GM23338 (cell line): Measurements from ENCODE around the gene CCS.

Experiments used
- CREB1 ChIP-seq: fragments of 250-450 bp; sonication (Bioruptor Pico); IDR thresholded peaks from 2 replicates; pipeline ENCODE4 v1.5.0; 2020; ENCODE audit warnings: low read depth, mild to moderate bottlenecking, moderate library complexity
- CTCF ChIP-seq, 2 experiments: fragments of 200-600 bp in 1 of 2; sonication (generic) in 1 of 2; conservative IDR thresholded peaks; 2 replicates each; pipeline versions ENCODE4 v1.5.1 to v1.6.1; 2016 to 2017; ENCODE audit warnings: antibody characterized with exemption in 2 of 2, low read depth in 2 of 2, mild to moderate bottlenecking in 2 of 2, moderate library complexity in 1 of 2
- ETS1 ChIP-seq: IDR thresholded peaks from 2 replicates; pipeline ENCODE4 v1.6.1; 2016; ENCODE audit warnings: antibody characterized with exemption
- EZH2 ChIP-seq: fragments of 200-600 bp; sonication (generic); IDR thresholded peaks from one replicate; pipeline ENCODE4 v1.8.0; 2017; ENCODE audit warnings: antibody characterized with exemption, mild to moderate bottlenecking, low read depth; ENCODE audit not compliant: unreplicated experiment
- EZH2phosphoT487 ChIP-seq: fragments of 200-600 bp; sonication (generic); IDR thresholded peaks from one replicate; pipeline ENCODE4 v1.8.1; 2018; ENCODE audit warnings: antibody characterized with exemption; ENCODE audit not compliant: unreplicated experiment
- JUNB ChIP-seq: IDR thresholded peaks from one replicate; pipeline ENCODE4 v1.6.1; 2016; ENCODE audit warnings: antibody characterized with exemption; ENCODE audit not compliant: unreplicated experiment
- NANOG ChIP-seq: IDR thresholded peaks from 2 replicates; pipeline ENCODE4 v1.6.1; 2016; ENCODE audit warnings: antibody characterized with exemption, borderline replicate concordance
- POLR2AphosphoS5 ChIP-seq: IDR thresholded peaks from 2 replicates; pipeline ENCODE4 v1.6.1; 2016; ENCODE audit warnings: antibody characterized with exemption, low read depth
- REST ChIP-seq: IDR thresholded peaks from one replicate; pipeline ENCODE4 v1.6.1; 2018; ENCODE audit warnings: antibody characterized with exemption; ENCODE audit not compliant: unreplicated experiment
- STAT1 ChIP-seq: IDR thresholded peaks from one replicate; pipeline ENCODE4 v1.6.1; 2016; ENCODE audit warnings: antibody characterized with exemption; ENCODE audit not compliant: unreplicated experiment
- ZNF114 ChIP-seq: fragments of 250-450 bp; sonication (Bioruptor Pico); IDR thresholded peaks from 2 replicates; pipeline ENCODE4 v1.5.0; 2020; ENCODE audit warnings: mild to moderate bottlenecking, moderate library complexity
- ZNF331 ChIP-seq: fragments of 250-450 bp; sonication (Bioruptor Pico); IDR thresholded peaks from 2 replicates; pipeline ENCODE4 v1.5.0; 2020; ENCODE audit warnings: low read depth, mild to moderate bottlenecking, moderate library complexity

GRCh38 chr11:66562275-66562674 is 30.7 kb upstream of the CCS start:
- TF ChIP-seq CTCF (conservative IDR thresholded peaks at IDR 0.05; ENCODE audit: low read depth in 2 of 2) (no peak), POLR2AphosphoS5 (no peak), EZH2 (no peak), EZH2phosphoT487 (no peak), CREB1 (no peak), ZNF331 (no peak), REST (no peak), NANOG (no peak), ZNF114 (CRISPR knock-in tag) (no peak), JUNB (no peak), STAT1 (no peak), ETS1 (no peak)
